Heart right ventricle (tissue), 16 donors: Measurements from ENCODE around the gene IMMP2L. TPM values are rescaled to one million over a fixed set of nuclear protein-coding genes. Genes with fewer than 3 reads are reported as not detected.

ENCODE experiments used
- ATAC-seq, 8 donors: fragments of 200-7000 bp; cut with Tn5 transposase; one replicate each; pipeline ENCODE4 v1.9.1; 2020; ENCODE audit warnings: mild to moderate bottlenecking in 8 of 8, moderate library complexity in 8 of 8, moderate number of reproducible peaks in 1 of 8
- DNase-seq, 2 donors: peaks; one replicate each; pipeline ENCODE4 v3.0.0-alpha.2; 2020
- H3K27ac ChIP-seq, 10 donors: fragments of 200-600 bp; sonication (generic) in 2 of 10; one replicate each; pipeline versions ENCODE4 v1.5.0 to v1.8.0; 2020 to 2022; ENCODE audit warnings: mild to moderate bottlenecking in 3 of 10
- H3K27me3 ChIP-seq, 7 donors: fragments of 200-600 bp; one replicate each; pipeline ENCODE4 v1.8.0; 2021 to 2022; ENCODE audit warnings: mild to moderate bottlenecking in 2 of 7
- H3K36me3 ChIP-seq, 9 donors: fragments of 200-600 bp; sonication (generic) in 1 of 9; one replicate each; pipeline versions ENCODE4 v1.5.0 to v1.8.0; 2020 to 2022; ENCODE audit warnings: mild to moderate bottlenecking in 2 of 9
- H3K4me1 ChIP-seq, 9 donors: fragments of 200-600 bp; sonication (generic) in 1 of 9; one replicate each; pipeline versions ENCODE4 v1.5.0 to v1.8.0; 2020 to 2022; ENCODE audit warnings: mild to moderate bottlenecking in 4 of 9
- H3K4me3 ChIP-seq, 10 donors: fragments of 200-600 bp; sonication (generic) in 2 of 10; one replicate each; pipeline versions ENCODE4 v1.5.0 to v1.8.0; 2020 to 2022; ENCODE audit warnings: mild to moderate bottlenecking in 7 of 10, moderate library complexity in 2 of 10
- H3K9me3 ChIP-seq, 11 donors: fragments of 200-600 bp in 10 of 11; sonication (generic) in 2 of 11; one replicate each; pipeline versions ENCODE4 v1.5.0 to v1.8.0; 2013 to 2022; ENCODE audit warnings: mild to moderate bottlenecking in 2 of 11, control low read depth in 1 of 11, moderate library complexity in 1 of 11
- CTCF ChIP-seq, 9 donors: fragments of 200-600 bp; sonication (generic) in 2 of 9; IDR thresholded peaks; one replicate each; pipeline versions ENCODE4 v1.5.0 to v1.8.0; 2021 to 2022; ENCODE audit warnings: antibody characterized with exemption in 9 of 9, mild to moderate bottlenecking in 5 of 9, moderate library complexity in 1 of 9
- WGBS, 2 donors: extraction: QIAGEN DNeasy Blood & Tissue Kit; methylation state at CpG; one replicate each; pipeline ENCODE4 v1.1.7; 2013; ENCODE audit warnings: inconsistent platforms in 1 of 2; 5-methylcytosine and 5-hydroxymethylcytosine counted together
- intact Hi-C, 10 donors: fragments of 100-400 bp; cut with DNase I; formaldehyde crosslinking; loops; one replicate each; pipeline versions ENCODE4 v1.11.1 to v1.14.2; 2022
- polyA plus RNA-seq, 2 donors: library from polyadenylated mRNA; stranded (reverse); fragments of 200-250 nt; gene quantifications; one replicate each; pipeline ENCODE4 v1.2.3, GENCODE V29; 2013
- total RNA-seq, 10 donors: library from RNA; stranded (reverse); fragmentation: NEBNext Ultra II Directional in 3 of 10; extraction: Animal tissue kit (Norgen Biotek cat#: 25700) in 3 of 10; gene quantifications; one replicate each; pipeline versions ENCODE4 v1.2.1 to v1.2.4, GENCODE V29; 2021 to 2023
- donor health status: Arrhythmogenic right ventricular cardiomyopathy.
- donor health status: ischemic (EF 13 %, LVEDD 7.1; RV severe dilation, severe dysfunction).
- donor health status: healthy with polysubstance abuse.
- donor health status: DM: no; HTN: yes; CAD: no.
- donor health status: DM: no; HTN: no; CAD: no.
- donor health status: ischemic (EF 25% LVEDD 6.9; RV normal size, moderate dysfunction).
- donor health status: ischemic (EF 25% LVEDD 5.7; RV mildly dilated, moderate dysfunction).
- donor health status: healthy.
- donor health status: DM: yes; HTN: yes; CAD: no.
- donor health status: Ischemic cardiomyopathy.
- donor health status: ischemic (EF 35%, LVEDD 5.7; RV mildly dilated, moderate dysfunction).
- donor health status: nonischemic (EF 11% LVEDD 7.7; RV severe dilation, severe dysfunction).
- donor health status: DM: yes; HTN: yes; CAD: no.
- donor health status: PGD.
- donor health status: ischemic (EF 29% LVEDD 5.4; RV normal size, mild dysfunction).
- donor health status: nonischemic (EF 23%, LVEDD 6.1; RV moderate dilation, normal function).

IMMP2L gene
- total and polyA plus RNA-seq, 12 donors = 4.3 to 20.8 (median 17.3) TPM

GRCh38 chr7:111409714-111410422 is 152.4 kb downstream of the IMMP2L start:
- DNase-seq (no peak), ATAC-seq (no peak)
- intact Hi-C loops = no loop called here
- no peak overlapping the region for H3K27ac ChIP-seq
- H3K4me1 ChIP-seq = peaks cover 0 to 18% (median 0%) of the 10 kb centered on the region in 9 donors
- H3K36me3 ChIP-seq = no peaks in the 10 kb centered on the region
- H3K9me3 ChIP-seq = no peaks in the 10 kb centered on the region
- no peak overlapping the region for H3K4me3 ChIP-seq
- no peaks in the 10 kb centered on the region for H3K27me3 ChIP-seq
- WGBS, 2 donors = 66 to 68% methylated on average over 1 of the region's 1 CpG
- TF ChIP-seq CTCF (IDR thresholded peaks at IDR 0.05) = no peak

DNA sequence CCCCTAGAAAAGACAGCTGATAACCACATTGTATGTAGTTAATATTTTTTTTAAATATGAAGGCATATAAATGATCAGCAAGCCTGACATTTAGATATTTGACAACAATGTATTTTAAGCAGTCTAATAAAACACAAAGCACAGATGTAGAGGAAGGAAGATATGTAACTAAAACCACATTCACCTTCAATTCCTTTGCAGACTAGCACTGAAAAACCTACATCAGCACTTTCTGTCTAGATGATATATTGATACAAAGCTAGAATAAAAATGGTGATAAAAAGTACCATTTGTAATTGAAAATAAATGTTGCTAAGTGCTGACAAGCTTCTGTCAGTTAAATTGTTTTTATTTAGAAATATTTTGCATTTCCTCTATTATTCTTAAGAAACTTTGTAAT is 153.6 kb downstream of the IMMP2L start:
- no peaks in the 10 kb centered on the region for H3K9me3 ChIP-seq
- H3K36me3 ChIP-seq = no peaks in the 10 kb centered on the region
- no peak for ATAC-seq
- H3K27ac ChIP-seq = no peak overlapping the region
- H3K27me3 ChIP-seq = no peaks in the 10 kb centered on the region
- no peak overlapping the region for H3K4me3 ChIP-seq
- intact Hi-C loops = no loop called here
- H3K4me1 ChIP-seq = peaks cover 0 to 12% (median 0%) of the 10 kb centered on the region in 9 donors
- DNase-seq = no peak
- TF ChIP-seq CTCF (IDR thresholded peaks at IDR 0.05) = no peak

DNA sequence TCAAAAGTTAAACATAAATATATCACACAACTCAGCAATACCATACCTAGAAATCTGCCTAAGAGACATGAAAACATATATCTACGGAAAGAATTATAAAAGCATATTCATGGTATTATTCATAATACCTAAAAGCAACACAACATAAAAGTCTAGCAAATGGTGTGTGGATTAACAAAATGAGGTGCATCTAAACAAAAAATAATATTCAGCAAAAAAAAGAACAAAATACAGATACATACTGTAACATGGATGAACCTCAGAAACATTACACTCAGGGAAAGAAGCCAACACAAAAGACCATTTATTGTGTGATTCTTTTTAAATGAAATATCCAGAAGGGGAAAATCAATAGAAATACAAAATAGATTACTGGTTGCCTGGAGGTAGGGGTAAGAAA is 155.0 kb downstream of the IMMP2L start:
- Histone ChIP-seq H3K9me3 (no peaks in the 10 kb centered on the region), H3K36me3 (no peaks in the 10 kb centered on the region), H3K27me3 (no peaks in the 10 kb centered on the region), H3K27ac (no peak overlapping the region), H3K4me1 (peaks cover 0 to 9% (median 0%) of the 10 kb centered on the region in 9 donors), H3K4me3 (no peak overlapping the region)
- WGBS, 2 donors = 98 to 100% methylated on average over 1 of the region's 1 CpG
- TF ChIP-seq CTCF (IDR thresholded peaks at IDR 0.05) = no peak
- ATAC-seq (no peak), DNase-seq (no peak)
- intact Hi-C loops = no loop called here

GRCh38 chr7:111405621-111406020 is 156.7 kb downstream of the IMMP2L start:
- Histone ChIP-seq H3K9me3 (no peaks in the 10 kb centered on the region), H3K4me3 (no peak overlapping the region), H3K27me3 (no peaks in the 10 kb centered on the region), H3K4me1 (peaks cover 0 to 16% (median 0%) of the 10 kb centered on the region in 9 donors), H3K27ac (no peak overlapping the region), H3K36me3 (no peaks in the 10 kb centered on the region)
- WGBS, 2 donors = 98 to 99% methylated on average over 1 of the region's 1 CpG
- no peak for TF ChIP-seq CTCF (IDR thresholded peaks at IDR 0.05)
- ATAC-seq (no peak), DNase-seq (no peak)
- intact Hi-C loops = no loop called here
